Activated naive CD4-positive, alpha-beta T cell treated with anti-CD3 and anti-CD28 coated beads, Interleukin-2, amount 50 U/mL, for 72 hours (primary cell): ENCODE data around the gene NOL4. TPM values are rescaled to one million over a fixed set of nuclear protein-coding genes. Genes with fewer than 3 reads are reported as not detected.
"Not testable (repeated sequence)": the region's sequence is repeated elsewhere in the genome, so short reads cannot be mapped to it uniquely, and the experiment has no call there.

Source experiments
- ATAC-seq, 2 donors: fragments of 150-1000 bp; cut with Tn5 transposase; 2 replicates each; pipeline ENCODE4 v1.10.0; 2021; ENCODE audit warnings: mild to moderate bottlenecking in 2 of 2, moderate library complexity in 2 of 2
- DNase-seq, 2 donors: peaks; one replicate each; pipeline ENCODE4 v3.0.0; 2021 to 2022; ENCODE audit warnings: low spot score in 2 of 2
- H3K27ac Mint-ChIP-seq, 2 donors: one replicate each; pipeline ENCODE4 v1.8.0; 2022; ENCODE audit warnings: mild to moderate bottlenecking in 2 of 2, mixed read lengths in 2 of 2
- H3K36me3 Mint-ChIP-seq, 2 donors: one replicate each; pipeline ENCODE4 v1.8.0; 2022; ENCODE audit warnings: mixed read lengths in 2 of 2
- H3K9me3 Mint-ChIP-seq, 2 donors: one replicate each; pipeline ENCODE4 v1.8.0; 2022; ENCODE audit warnings: mixed read lengths in 2 of 2
- total RNA-seq, 2 donors: library from RNA; stranded (reverse); gene quantifications; one replicate each; pipeline ENCODE4 v1.2.3, GENCODE V29; 2022

NOL4 gene
- not detected for total RNA-seq

GRCh38 chr18:34224423-34225217, at the start of gene NOL4:
NOL4 (minus strand) TSS chr18:34224913; CDS start chr18:34223253, 1,660 bp downstream.
- peaks cover 10 to 14% of the 10 kb centered on the region in 2 donors for H3K36me3 Mint-ChIP-seq
- DNase-seq (no peak), ATAC-seq (no peak)
- no peak within 1 kb of the TSS for H3K27ac Mint-ChIP-seq
- peaks cover 6 to 10% of the 10 kb centered on the region in 2 donors for H3K9me3 Mint-ChIP-seq

- Mint-ChIP-seq H3K36me3 (peaks cover 7 to 14% of the 10 kb centered on the region in 2 donors), H3K9me3 (peaks cover 26 to 29% of the 10 kb centered on the region in 2 donors)
- DNase-seq, H3K27ac Mint-ChIP-seq, ATAC-seq: not testable (repeated sequence)
Measured at GRCh38 chr18:34266029-34266428, 41.3 kb upstream of the NOL4 start.

DNA sequence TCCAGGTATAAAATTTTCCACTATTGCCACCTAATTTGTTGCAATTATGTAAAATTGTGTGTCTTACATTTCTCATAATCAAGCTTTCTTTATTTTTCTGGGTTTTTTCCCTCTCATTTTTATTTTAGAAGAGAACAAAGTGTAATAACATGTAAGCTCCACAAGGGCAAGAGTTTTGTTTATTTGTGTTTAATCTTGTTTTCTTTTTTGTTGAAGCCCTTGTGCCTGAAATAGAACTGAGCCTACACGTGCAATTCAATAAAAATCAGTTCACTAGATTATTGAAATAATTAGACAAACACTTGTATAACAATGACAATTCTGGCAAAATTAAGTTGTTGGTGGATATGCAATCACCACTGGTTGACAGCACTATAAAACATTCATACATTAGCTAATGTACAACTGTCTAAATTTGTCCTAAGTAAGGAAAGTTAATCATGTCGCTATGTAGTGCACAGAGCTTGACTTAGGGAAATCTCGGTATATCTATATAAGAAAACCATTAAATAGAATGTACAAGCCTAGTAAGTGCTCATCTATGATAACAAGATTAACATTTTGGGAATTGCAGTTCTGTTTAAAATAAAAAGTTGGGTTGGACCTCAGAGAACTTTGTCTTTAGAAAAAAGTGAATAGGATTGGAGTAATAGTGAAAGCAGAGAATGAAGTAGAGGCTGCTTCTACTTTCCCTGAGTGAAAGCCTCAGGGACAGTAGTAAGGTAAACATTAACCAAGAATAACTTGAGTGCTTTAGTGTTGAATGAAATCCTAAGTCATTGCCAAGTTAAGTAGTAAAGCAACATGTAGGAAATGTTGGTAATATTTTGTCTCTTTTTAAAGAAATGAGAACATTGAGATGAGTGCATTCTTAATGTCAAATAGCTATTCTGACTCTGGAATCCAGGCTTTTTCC, 37.4 kb upstream of the NOL4 start:
- Mint-ChIP-seq H3K9me3 (peaks cover 19 to 22% of the 10 kb centered on the region in 2 donors), H3K27ac (no peak overlapping the region), H3K36me3 (peaks cover 7 to 10% of the 10 kb centered on the region in 2 donors)
- ATAC-seq (no peak), DNase-seq (no peak)

DNA sequence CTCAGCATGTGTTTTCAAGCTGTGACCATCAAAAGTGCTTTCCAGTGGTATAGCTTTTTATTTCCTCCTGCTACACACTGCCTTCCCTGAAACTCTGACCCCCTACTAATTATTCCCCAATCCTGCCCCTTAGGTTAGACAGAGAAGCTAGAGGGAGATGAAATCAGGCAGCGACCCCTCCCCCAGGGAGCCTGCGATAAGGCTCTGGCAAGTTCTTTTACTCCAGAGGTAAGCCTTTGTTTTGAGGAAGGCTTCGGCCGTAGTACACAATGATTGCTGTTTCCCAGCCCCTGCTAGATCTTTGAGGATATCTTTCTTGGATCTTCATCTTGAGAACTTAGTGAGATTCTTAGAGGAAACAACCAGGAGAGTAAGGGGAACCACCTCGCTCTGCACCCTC, 33.5 kb upstream of the NOL4 start:
- DNase-seq (no peak), ATAC-seq (no peak)
- H3K36me3 Mint-ChIP-seq = no peaks in the 10 kb centered on the region
- no peak overlapping the region for H3K27ac Mint-ChIP-seq
- H3K9me3 Mint-ChIP-seq = peaks cover 10 to 12% of the 10 kb centered on the region in 2 donors

DNA sequence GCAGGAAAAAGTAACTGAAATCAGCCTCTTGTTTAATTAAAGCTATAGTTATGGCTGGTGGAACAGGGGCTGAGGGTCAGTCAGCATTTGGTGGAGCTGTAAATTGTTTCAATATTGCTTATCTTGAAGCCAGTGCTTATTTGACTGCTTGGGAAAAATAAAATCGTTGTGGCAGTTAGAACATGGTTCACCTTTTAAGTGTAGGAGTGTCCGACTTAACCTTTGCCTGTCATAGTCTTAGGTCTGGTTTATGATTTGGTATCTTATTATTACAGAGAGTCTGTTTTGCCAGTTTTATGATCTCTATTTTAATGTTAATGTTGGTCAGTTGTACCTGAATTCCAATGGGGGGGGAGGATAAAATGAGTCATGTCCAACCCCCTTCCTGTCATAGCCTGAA, 27.2 kb upstream of the NOL4 start:
- DNase-seq (no peak), ATAC-seq (no peak)
- H3K36me3 Mint-ChIP-seq = peaks cover 0 to 6% of the 10 kb centered on the region in 2 donors
- H3K9me3 Mint-ChIP-seq = peaks cover 13 to 30% of the 10 kb centered on the region in 2 donors
- H3K27ac Mint-ChIP-seq = no peak overlapping the region

GRCh38 chr18:34248727-34249126, 24.0 kb upstream of the NOL4 start:
- Mint-ChIP-seq H3K27ac (no peak overlapping the region), H3K9me3 (peaks cover 17 to 36% of the 10 kb centered on the region in 2 donors), H3K36me3 (peaks cover 0 to 6% of the 10 kb centered on the region in 2 donors)
- ATAC-seq = no peak
- DNase-seq = no peak

- ATAC-seq = no peak
- Mint-ChIP-seq H3K9me3 (peaks cover 8 to 22% of the 10 kb centered on the region in 2 donors), H3K27ac (no peak overlapping the region), H3K36me3 (no peaks in the 10 kb centered on the region)
- no peak for DNase-seq
Measured at GRCh38 chr18:34242739-34243138, 18.0 kb upstream of the NOL4 start.

- ATAC-seq, H3K36me3 Mint-ChIP-seq, DNase-seq, H3K27ac Mint-ChIP-seq: not testable (repeated sequence)
- peaks cover 6 to 14% of the 10 kb centered on the region in 2 donors for H3K9me3 Mint-ChIP-seq
Measured at GRCh38 chr18:34233781-34234388, 9.2 kb upstream of the NOL4 start.

DNA sequence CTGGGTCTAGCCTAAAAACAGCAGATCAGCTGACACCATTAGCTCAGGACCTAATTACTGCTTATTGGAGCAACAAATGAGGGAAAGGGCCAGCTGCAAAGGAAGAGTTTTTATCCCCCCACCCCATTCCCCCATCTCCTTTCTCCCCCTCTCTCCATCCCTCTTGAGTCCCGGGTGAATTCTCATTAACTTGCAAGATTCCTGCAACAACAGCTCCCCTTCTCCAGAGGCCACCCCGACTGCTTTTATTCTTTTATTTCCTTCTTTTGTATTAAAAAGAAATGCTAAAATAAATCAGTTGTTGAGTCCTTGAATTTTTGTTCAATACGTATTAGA, 473 bp upstream of the NOL4 start:
- Mint-ChIP-seq H3K36me3 (peaks cover 10 to 14% of the 10 kb centered on the region in 2 donors), H3K27ac (no peak overlapping the region)

DNA sequence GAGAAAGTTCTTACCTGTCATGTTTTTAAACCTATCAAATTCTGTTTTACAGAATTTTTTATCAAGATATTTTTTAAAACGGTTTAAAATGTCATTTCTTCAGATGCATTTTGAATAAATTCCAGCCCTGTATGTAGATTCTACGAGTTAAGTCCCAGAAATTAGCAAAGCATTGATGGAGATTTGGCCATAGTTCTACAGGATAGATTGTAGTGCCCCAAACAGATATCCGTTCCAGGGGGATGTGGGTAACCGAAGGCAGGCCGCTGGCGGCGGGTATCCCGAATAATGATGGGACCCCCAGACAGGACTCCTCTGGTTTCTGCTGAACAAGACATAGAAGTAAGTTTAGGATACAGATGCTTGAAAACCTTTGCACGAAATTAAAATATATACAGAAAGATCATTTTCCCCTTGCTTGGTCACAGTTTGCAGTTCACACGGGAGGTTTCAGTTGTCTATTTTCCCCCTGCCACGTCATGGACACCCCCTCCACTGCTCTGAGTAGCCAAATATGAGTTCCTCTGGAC, 755 bp downstream of the NOL4 start:
- no peak for ATAC-seq
- Mint-ChIP-seq H3K36me3 (peaks cover 10 to 14% of the 10 kb centered on the region in 2 donors), H3K27ac (no peak overlapping the region), H3K9me3 (peaks cover 6 to 10% of the 10 kb centered on the region in 2 donors)
- DNase-seq = no peak

More for the DNA sequence above, 473 bp upstream of the NOL4 start:
- ATAC-seq (no peak), DNase-seq (no peak)
- peaks cover 6 to 10% of the 10 kb centered on the region in 2 donors for H3K9me3 Mint-ChIP-seq

- peaks cover 5 to 8% of the 10 kb centered on the region in 2 donors for H3K9me3 Mint-ChIP-seq
- H3K27ac Mint-ChIP-seq = no peak overlapping the region
Measured at GRCh38 chr18:34223164-34223892, 1.4 kb downstream of the NOL4 start.

GRCh38 chr18:34222307-34223163, 2.2 kb downstream of the NOL4 start:
- ATAC-seq (peak in 1 of 2 donors; percentile 41), DNase-seq (no peak)
- no peak overlapping the region for H3K27ac Mint-ChIP-seq
- H3K9me3 Mint-ChIP-seq = peaks cover 0 to 6% of the 10 kb centered on the region in 2 donors
- peaks cover 10 to 14% of the 10 kb centered on the region in 2 donors for H3K36me3 Mint-ChIP-seq

More at GRCh38 chr18:34223164-34223892, 1.4 kb downstream of the NOL4 start:
- ATAC-seq (no peak), DNase-seq (no peak)
- H3K36me3 Mint-ChIP-seq = peaks cover 10 to 14% of the 10 kb centered on the region in 2 donors

DNA sequence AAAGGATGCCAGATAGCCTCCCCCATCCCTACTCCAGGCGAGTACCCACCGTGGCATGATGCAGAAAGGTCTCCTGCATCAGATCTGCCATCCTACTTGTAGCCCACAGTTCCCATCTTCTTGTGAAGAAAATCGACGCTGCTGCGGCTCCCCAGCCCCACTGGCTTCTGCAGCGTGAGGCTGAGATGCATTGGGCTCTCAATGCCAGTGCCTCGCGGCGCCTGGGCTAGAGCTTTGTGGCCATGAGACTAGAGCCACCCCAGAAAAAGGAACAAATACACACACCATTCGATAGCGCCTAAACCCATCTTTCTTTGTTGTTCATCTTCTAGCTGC, 2.8 kb downstream of the NOL4 start:
- Mint-ChIP-seq H3K9me3 (peaks cover 0 to 6% of the 10 kb centered on the region in 2 donors), H3K36me3 (peaks cover 10 to 14% of the 10 kb centered on the region in 2 donors), H3K27ac (no peak overlapping the region)
- ATAC-seq = no peak
- no peak for DNase-seq

DNA sequence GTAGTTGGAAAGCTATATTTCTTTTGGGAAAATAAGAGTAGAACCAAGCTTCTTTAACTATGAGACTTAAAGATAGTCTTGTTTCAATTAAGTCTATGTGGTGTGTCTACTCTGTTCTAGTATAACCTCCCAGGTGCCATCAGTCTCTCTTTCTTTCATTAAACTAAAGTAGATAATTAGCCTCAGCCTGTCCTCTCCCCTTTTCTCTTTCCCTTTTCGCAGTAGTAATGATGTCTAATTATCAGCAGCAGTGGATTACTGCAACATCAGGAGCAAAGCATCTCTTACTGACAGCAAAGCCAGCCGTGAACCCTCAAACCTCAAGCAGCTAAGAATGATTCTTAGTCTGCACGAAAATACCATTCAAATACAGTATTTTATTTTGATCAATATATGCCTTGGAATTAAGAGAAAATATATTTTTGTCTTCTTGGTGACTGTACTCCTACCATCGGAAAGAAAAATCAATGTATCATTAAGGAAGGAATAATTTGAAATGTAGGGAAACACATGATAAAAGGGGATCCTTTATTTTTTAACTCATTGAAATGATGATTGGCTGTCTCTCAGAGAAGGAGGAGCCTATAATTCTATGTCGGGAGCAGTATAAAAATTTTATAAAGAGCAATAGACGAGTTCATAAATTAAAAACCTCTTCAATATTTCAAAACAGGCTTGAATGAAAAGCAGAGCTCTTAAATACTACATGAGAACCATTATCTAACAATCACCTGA, 4.5 kb downstream of the NOL4 start:
- no peak for DNase-seq
- no peak for ATAC-seq

GRCh38 chr18:34219651-34220050, 5.1 kb downstream of the NOL4 start:
- peaks cover 4 to 6% of the 10 kb centered on the region in 2 donors for H3K9me3 Mint-ChIP-seq

More for the DNA sequence above, 4.5 kb downstream of the NOL4 start:
- Mint-ChIP-seq H3K9me3 (peaks cover 0 to 6% of the 10 kb centered on the region in 2 donors), H3K27ac (no peak overlapping the region), H3K36me3 (peaks cover 10 to 14% of the 10 kb centered on the region in 2 donors)

More at GRCh38 chr18:34219651-34220050, 5.1 kb downstream of the NOL4 start:
- ATAC-seq (no peak), DNase-seq (no peak)
- Mint-ChIP-seq H3K36me3 (peaks cover 10 to 14% of the 10 kb centered on the region in 2 donors), H3K27ac (no peak overlapping the region)
